Measurements from ENCODE around the gene ROR2. TPM values are rescaled to one million over a fixed set of nuclear protein-coding genes. Genes with fewer than 3 reads are reported as not detected.

ROR2 gene
- total and polyA plus RNA-seq, 2 of the 8 experiments (the other 6 are each of a cell fraction or from before 2014, with no cell fraction given): 2.7 to 4.3 TPM

GRCh38 chr9:91583966-91584365 lies 366.1 kb downstream of the ROR2 start:
- TF ChIP-seq USF2 (IDR thresholded peaks at IDR 0.05; ENCODE audit: low read length) (no peak), JUN (IDR thresholded peaks at IDR 0.05; ENCODE audit: low read depth, low read length) (no peak), ASH2L (IDR thresholded peaks at IDR 0.05; ENCODE audit: low read length) (no peak), BRCA1 (IDR thresholded peaks at IDR 0.05; ENCODE audit: low read depth, low read length) (no peak), CBX8 (IDR thresholded peaks at IDR 0.05; ENCODE audit: borderline replicate concordance, low read depth, low read length) (no peak), MAFK (IDR thresholded peaks at IDR 0.05; ENCODE audit: low read depth, low read length) (no peak)
- no peak overlapping the region for H2BK20ac ChIP-seq (ENCODE audit: low read length)
- no peak overlapping the region for H4K8ac ChIP-seq (ENCODE audit: extremely low read depth, insufficient read depth, low read length)
- H3K4ac ChIP-seq (replicated peaks; ENCODE audit: insufficient read length, low read depth, low read length): no peak overlapping the region
- DNase-seq (ENCODE audit: low read depth in 1 of 2, low spot score in 2 of 2): no peak
- no peak overlapping the region for H3K9ac ChIP-seq (replicated peaks in 1 of 4; ENCODE audit: extremely low read depth in 1 of 4, low read depth in 3 of 4, low read length in 3 of 4)
- H3K27ac ChIP-seq (ENCODE audit: low read depth, low read length): no peak overlapping the region
- FAIRE-seq: no peak
- H4K20me1 ChIP-seq (replicated peaks in 1 of 2; ENCODE audit: control insufficient read depth in 1 of 2, insufficient read depth in 2 of 2, low read length in 2 of 2): no peaks in the 10 kb centered on the region
- no peak overlapping the region for H3K56ac ChIP-seq (replicated peaks; ENCODE audit: insufficient read length, low read depth, low read length)
- H4K5ac ChIP-seq (ENCODE audit: insufficient read length, low read depth, low read length): no peak overlapping the region
- no peak overlapping the region for H3K4me2 ChIP-seq (ENCODE audit: insufficient read depth in 1 of 2, low read depth in 2 of 2, low read length in 2 of 2)
- no peak overlapping the region for H3K4me3 ChIP-seq (ENCODE audit: extremely low read depth in 1 of 4, insufficient read depth in 2 of 4, low read depth in 3 of 4, low read length in 4 of 4)
- H3K79me1 ChIP-seq (ENCODE audit: low read depth, low read length): no peaks in the 10 kb centered on the region
- H3K14ac ChIP-seq (ENCODE audit: insufficient read length): no peak overlapping the region
- H2AFZ ChIP-seq (ENCODE audit: low read length): no peak overlapping the region
- no peak overlapping the region for H3K23ac ChIP-seq (ENCODE audit: insufficient read length)
- H3K9me3 ChIP-seq (ENCODE audit: insufficient read depth in 2 of 2, low read depth in 1 of 2, low read length in 1 of 2): no peaks in the 10 kb centered on the region
- peaks cover 8% of the 10 kb centered on the region; the same call in 1 of the 2 replicates for H3K23me2 ChIP-seq (ENCODE audit: low read depth, low read length)
- H2AK5ac ChIP-seq (ENCODE audit: low read depth, low read length): no peak overlapping the region
- H3K36me3 ChIP-seq (ENCODE audit: control insufficient read depth in 2 of 4, insufficient read depth in 4 of 4, low read length in 3 of 4): no peaks in the 10 kb centered on the region
- H3K27me3 ChIP-seq (replicated peaks in 1 of 4; ENCODE audit: control insufficient read depth in 3 of 4, extremely low read depth in 1 of 4, insufficient read depth in 3 of 4, low read length in 3 of 4): no peaks in the 10 kb centered on the region
- H3K4me1 ChIP-seq (replicated peaks in 1 of 4; ENCODE audit: control insufficient read depth in 3 of 4, insufficient read depth in 4 of 4, low read length in 3 of 4): no peaks in the 10 kb centered on the region; a peak in 2 of 7 replicates
- H2BK120ac ChIP-seq (replicated peaks; ENCODE audit: low read depth, low read length): no peak overlapping the region
- no peaks in the 10 kb centered on the region for H3K79me2 ChIP-seq (ENCODE audit: control insufficient read depth in 1 of 2, insufficient read depth in 2 of 2, low read length in 2 of 2)
- POLR2A ChIA-PET (ENCODE audit: partially characterized antibody): no interaction called here
- no peak overlapping the region for H2BK12ac ChIP-seq (ENCODE audit: low read depth, low read length)
- CTCF ChIA-PET (ENCODE audit: partially characterized antibody): no interaction called here
- no peak overlapping the region for H2BK15ac ChIP-seq (ENCODE audit: low read length)
- WGBS, 2 experiments (ENCODE audit: extremely low coverage in 1 of 2, insufficient coverage in 1 of 2, insufficient read length in 1 of 2, insufficient replicate concordance in 2 of 2, low coverage in 1 of 2, low lambda C conversion rate in 2 of 2, missing lambda C conversion rate in 1 of 2): 91% methylated on average over 9 of the region's 9 CpGs; no CpG with 5 or more reads in 1 of the 2 experiments
- no peak overlapping the region for H4K91ac ChIP-seq (replicated peaks; ENCODE audit: insufficient read length, low read length)
- H3K18ac ChIP-seq (ENCODE audit: extremely low read depth, low read length): no peak overlapping the region
- H2BK5ac ChIP-seq (ENCODE audit: low read depth, low read length): no peak overlapping the region

All from H1 (cell line).